DMS79 (cell line): Measurements from ENCODE around the gene RBP3.

Experiments
- DNase-seq: peaks from one replicate; lab custom pipeline; 2025; lab: John Stamatoyannopoulos, UW

RBP3 gene

GRCh38 chr10:47357911-47358310 is 9.7 kb downstream of the RBP3 start:
- DNase-seq: no peak

- no peak for DNase-seq
These were observed 10.3 kb downstream of the RBP3 start for GRCh38 chr10:47358457-47358856.

GRCh38 chr10:47359101-47359500 is 10.9 kb downstream of the RBP3 start:
- no peak for DNase-seq

- DNase-seq: no peak
These were observed 11.7 kb downstream of the RBP3 start for GRCh38 chr10:47359626-47360418.

- no peak for DNase-seq
These were observed 12.4 kb downstream of the RBP3 start for GRCh38 chr10:47360419-47361040.

GRCh38 chr10:47361293-47361692 is 13.1 kb downstream of the RBP3 start:
- no peak for DNase-seq

GRCh38 chr10:47362199-47362598 is 14.0 kb downstream of the RBP3 start:
- no peak for DNase-seq

- DNase-seq: no peak
These were observed 15.6 kb downstream of the RBP3 start for GRCh38 chr10:47363781-47364180.

GRCh38 chr10:47364366-47364765 is 16.2 kb downstream of the RBP3 start:
- DNase-seq: no peak

GRCh38 chr10:47364911-47365310 is 16.7 kb downstream of the RBP3 start:
- DNase-seq: no peak

GRCh38 chr10:47365431-47366180 is 17.4 kb downstream of the RBP3 start:
- DNase-seq: no peak

GRCh38 chr10:47366181-47366631 is 18.0 kb downstream of the RBP3 start:
- no peak for DNase-seq

GRCh38 chr10:47366731-47367460 is 18.7 kb downstream of the RBP3 start:
- no peak for DNase-seq

- DNase-seq: no peak
These were observed 19.5 kb downstream of the RBP3 start for GRCh38 chr10:47367646-47368045.

- DNase-seq: no peak
These were observed 20.4 kb downstream of the RBP3 start for GRCh38 chr10:47368431-47369180.

- DNase-seq: no peak
These were observed 21.2 kb downstream of the RBP3 start for GRCh38 chr10:47369251-47369894.

- no peak for DNase-seq
These were observed 22.0 kb downstream of the RBP3 start for GRCh38 chr10:47370015-47370767.

GRCh38 chr10:47370878-47371277 is 22.7 kb downstream of the RBP3 start:
- no peak for DNase-seq

GRCh38 chr10:47371629-47372485 is 23.7 kb downstream of the RBP3 start:
- no peak for DNase-seq
